Sciatic nerve (tissue), 2 donors: ENCODE results near the gene SRGAP3. TPM values are rescaled to one million over a fixed set of nuclear protein-coding genes. Genes with fewer than 3 reads are reported as not detected.

Experiments
- ATAC-seq: fragments of 200-7000 bp; cut with Tn5 transposase; one replicate; pipeline ENCODE4 v1.9.1; 2020; ENCODE audit warnings: mild to moderate bottlenecking, moderate library complexity
- DNase-seq: peaks from one replicate; pipeline ENCODE4 v3.0.0-alpha.2; 2020; ENCODE audit warnings: low spot score
- intact Hi-C: fragments of 100-400 bp; cut with DNase I; formaldehyde crosslinking; loops from one replicate; pipeline ENCODE4 v1.14.2; 2022
- total RNA-seq: library from RNA; stranded (reverse); fragmentation: NEBNext Ultra II Directional; extraction: Animal tissue kit (Norgen Biotek cat#: 25700); gene quantifications from one replicate; pipeline ENCODE4 v1.2.1, GENCODE V29; 2021
- donor health status: DM: no; HTN: no; CAD: no.
- donor health status: DM: no; HTN: no; CAD: no.

Gene SRGAP3
- total RNA-seq, 1 donor from 2014 or later, result 14.4 TPM

GRCh38 chr3:8952130-8952529, 297.3 kb downstream of the SRGAP3 start:
- ATAC-seq (no peak), DNase-seq (no peak)
- intact Hi-C loops, result no loop called here

DNA sequence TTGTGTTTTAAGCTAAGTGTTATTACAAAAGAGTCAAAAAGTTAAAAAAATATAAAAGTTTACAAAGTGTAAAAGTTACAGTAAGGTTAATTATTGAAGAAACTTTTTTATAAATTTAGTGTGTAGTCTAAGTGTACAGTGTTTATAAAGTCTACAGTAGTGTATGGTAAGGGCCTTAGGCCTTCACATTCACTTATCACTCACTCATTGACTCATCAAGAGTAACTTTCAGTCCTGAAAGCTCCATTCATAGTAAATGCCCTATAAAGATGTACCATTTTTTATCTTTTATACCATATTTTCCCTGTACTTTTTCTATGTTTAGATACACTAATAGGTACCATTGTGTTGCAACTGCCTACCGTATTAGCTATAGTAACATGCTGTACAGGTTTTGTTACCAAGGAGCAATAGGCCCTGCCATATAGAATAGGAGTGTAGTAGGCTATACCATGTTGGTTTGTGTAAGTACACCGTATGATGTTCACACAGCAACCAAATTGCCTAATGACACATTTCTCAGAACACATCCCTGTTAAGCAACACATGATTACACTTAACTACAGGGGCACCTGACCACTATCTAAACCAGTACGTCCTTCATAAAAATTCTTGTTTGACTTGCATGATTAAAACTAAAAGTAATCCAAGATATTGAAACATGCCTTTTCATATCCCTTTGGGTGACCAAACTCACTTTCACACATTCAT, 303.4 kb downstream of the SRGAP3 start:
- no peak for ATAC-seq
- no peak for DNase-seq

DNA sequence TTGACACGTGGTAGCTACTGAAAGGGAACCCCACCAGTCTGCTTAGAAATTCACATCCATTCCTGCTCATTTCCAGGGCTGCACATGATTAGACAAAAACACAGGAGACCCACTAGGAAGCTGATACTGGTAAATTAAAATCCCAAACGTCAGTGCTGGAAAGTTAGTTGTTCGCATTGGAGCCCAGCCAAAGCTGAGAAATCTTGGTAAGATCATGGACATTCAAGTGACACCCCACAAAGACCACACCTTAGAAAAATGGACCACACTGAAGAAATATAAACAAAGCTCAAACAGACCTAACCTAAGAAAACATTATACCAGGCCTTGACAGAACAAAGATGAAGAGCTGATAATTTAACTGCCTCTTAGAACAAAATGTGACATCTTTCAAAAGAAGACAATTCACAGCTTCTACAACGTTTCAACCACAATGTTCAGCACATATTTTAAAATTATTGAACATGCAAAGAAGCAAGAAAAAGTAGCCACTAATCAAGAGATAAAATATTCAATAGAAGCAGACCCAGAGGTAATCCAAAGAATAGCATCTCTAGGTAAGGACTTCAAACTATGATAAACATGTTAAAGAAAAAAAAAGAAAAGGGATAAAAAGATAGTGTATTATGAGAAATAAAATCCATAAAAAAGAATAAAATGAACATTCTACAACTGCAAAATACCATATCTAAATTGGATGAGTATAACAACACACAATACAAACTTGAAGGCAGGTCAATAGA, 306.5 kb downstream of the SRGAP3 start:
- ATAC-seq, result no peak
- no peak for DNase-seq
- intact Hi-C loops, result no loop called here

More for the DNA sequence above, 303.4 kb downstream of the SRGAP3 start:
- intact Hi-C loops, result no loop called here

DNA sequence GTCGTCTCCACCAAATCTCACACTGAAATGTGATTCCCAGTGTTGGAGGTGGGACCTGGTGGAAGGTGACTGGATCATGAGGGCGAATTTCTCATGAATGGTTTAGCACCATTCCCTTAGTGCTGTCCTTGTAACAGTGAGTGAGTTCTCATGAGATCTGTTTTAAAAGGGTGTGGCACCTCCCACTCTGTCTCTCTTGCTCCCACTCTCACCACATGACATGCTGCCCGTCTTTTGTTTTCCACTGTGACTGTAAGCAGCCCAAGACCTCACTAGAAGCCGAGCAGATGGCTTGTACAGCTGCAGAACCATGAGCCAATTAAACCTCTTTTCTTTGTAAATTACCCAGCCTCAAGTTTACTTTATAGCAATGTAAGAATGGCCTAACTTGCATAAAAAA, 307.3 kb downstream of the SRGAP3 start:
- intact Hi-C loops, result no loop called here
- ATAC-seq, result no peak
- no peak for DNase-seq

DNA sequence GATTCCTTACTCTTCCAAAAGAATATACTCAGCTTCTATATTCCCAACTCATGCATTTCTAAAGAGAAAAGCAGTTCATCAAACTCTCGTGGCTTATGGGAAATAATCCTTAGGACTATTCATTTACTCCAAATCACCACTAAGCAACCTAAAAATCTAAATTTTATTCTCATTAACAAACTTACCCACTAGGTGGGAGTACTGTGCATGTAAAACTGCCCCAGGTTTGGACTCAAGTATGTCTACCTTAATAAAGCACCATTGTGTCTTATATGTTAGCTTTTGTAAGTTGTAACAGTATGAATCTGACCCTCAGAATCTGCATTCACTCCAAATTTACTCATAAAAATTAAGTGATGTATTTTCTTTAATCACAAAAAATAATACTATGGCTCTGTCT, 311.4 kb downstream of the SRGAP3 start:
- no peak for ATAC-seq

GRCh38 chr3:8937064-8938020, 312.1 kb downstream of the SRGAP3 start:
- DNase-seq (no peak), ATAC-seq (no peak)
- intact Hi-C loops, result no loop called here

More for the DNA sequence above, 311.4 kb downstream of the SRGAP3 start:
- intact Hi-C loops, result no loop called here
- no peak for DNase-seq

DNA sequence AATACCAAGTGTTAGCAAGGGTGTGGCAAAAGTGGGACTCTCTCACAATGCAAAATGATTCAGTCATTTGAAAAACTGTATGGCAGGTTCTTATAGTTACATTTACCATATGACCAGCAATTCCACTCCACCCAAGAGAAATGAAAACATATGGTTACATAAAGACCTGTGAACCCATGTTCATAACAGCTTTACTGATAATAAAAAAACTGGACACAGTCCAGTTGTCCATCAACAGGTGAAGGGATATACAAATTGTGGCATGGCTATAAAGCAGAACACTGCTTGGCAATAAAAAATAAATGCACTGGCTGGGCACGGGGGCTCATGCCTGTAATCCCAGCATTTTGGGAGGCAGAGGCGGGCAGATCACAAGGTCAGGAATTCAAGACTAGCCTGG, 316.9 kb downstream of the SRGAP3 start:
- no peak for DNase-seq
- no peak for ATAC-seq
- intact Hi-C loops, result no loop called here

- DNase-seq, result no peak
- no peak for ATAC-seq
- intact Hi-C loops, result no loop called here
These were observed 318.1 kb downstream of the SRGAP3 start for GRCh38 chr3:8931342-8931741.

Other genes starting within 250 kb of the SRGAP3 start
- 32.2 TPM for gene THUMPD3, start 113.4 kb upstream of the SRGAP3 start, total RNA-seq
- 162 TPM for gene SETD5, start 148.0 kb upstream of the SRGAP3 start, total RNA-seq